22Rv1 (cell line): ENCODE data around the gene HTT.

Experiments
- H3K27ac ChIP-seq: fragments of 450-650 bp; 2 replicates; pipeline ENCODE4 v1.5.1; 2017
- ZFX ChIP-seq: fragments of 450-650 bp; IDR thresholded peaks from 2 replicates; pipeline ENCODE4 v1.6.1; 2017; ENCODE audit warnings: antibody characterized with exemption, borderline replicate concordance
- TF ChIP-seq, protein P1 (sequence below): fragments of 450-650 bp; IDR thresholded peaks from 2 replicates; pipeline ENCODE4 v1.5.1; 2017; ENCODE audit warnings: mild to moderate bottlenecking

The HTT gene

DNA sequence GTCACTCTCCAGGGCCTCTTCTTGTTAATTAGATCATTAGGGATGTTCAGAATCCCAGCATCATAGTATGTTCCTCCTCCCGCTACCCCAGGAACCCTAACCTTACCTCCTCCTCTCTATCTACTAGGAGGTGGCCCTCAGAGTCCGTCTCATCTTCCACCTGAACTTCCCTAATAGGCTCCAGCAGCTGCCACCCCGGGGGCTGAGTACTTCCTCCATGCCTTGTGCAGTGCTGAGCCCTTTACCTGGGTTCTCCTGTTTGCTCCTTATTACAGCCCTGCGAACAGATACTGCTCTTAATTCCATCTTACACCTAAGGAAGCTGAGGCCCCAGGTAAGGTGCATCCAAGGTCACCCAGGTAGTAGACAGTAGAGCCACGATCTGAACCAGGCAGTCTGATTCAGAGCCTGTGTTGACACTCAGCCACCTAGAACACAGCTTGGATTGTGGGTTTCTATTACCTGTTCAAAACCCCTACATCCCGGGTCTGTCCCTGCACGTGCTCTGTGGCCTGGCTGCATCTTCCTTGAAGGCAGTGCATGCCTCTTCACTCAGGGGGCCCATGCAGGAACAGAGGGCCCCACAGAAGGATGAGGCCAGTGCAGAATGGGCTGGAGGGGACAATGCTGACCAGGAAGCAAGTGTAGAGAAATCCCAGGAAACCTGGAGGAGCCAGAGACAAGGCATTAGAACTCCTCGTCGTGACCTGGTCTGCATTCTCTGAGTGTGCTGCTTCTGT lies 123.1 kb downstream of the HTT start:
- TF ChIP-seq, protein P1, sequence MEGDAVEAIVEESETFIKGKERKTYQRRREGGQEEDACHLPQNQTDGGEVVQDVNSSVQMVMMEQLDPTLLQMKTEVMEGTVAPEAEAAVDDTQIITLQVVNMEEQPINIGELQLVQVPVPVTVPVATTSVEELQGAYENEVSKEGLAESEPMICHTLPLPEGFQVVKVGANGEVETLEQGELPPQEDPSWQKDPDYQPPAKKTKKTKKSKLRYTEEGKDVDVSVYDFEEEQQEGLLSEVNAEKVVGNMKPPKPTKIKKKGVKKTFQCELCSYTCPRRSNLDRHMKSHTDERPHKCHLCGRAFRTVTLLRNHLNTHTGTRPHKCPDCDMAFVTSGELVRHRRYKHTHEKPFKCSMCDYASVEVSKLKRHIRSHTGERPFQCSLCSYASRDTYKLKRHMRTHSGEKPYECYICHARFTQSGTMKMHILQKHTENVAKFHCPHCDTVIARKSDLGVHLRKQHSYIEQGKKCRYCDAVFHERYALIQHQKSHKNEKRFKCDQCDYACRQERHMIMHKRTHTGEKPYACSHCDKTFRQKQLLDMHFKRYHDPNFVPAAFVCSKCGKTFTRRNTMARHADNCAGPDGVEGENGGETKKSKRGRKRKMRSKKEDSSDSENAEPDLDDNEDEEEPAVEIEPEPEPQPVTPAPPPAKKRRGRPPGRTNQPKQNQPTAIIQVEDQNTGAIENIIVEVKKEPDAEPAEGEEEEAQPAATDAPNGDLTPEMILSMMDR: no peak
- no peak for TF ChIP-seq ZFX
- no peak overlapping the region for H3K27ac ChIP-seq

DNA sequence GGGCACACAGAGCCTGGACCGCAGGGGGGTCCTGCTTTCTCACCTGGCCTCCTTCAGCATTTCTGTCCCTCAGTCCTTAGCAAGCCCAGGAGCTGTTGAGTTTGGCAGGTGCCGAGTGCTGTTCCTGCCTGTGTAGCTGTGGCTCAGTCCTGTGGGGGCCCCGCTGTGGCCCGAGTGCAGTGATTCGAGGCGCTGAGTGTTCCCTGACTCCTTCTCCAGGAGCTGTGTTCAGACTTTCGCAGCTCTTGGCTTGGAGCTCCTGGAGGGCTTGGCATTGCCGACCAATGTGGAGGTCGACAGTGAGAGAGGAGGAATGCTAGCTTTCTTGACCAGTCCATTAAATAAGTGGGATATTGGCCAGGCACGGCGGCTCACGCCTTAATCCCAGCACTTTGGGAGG lies 124.4 kb downstream of the HTT start:
- no peak overlapping the region for H3K27ac ChIP-seq
- no peak for TF ChIP-seq ZFX
- TF ChIP-seq, protein P1: no peak

DNA sequence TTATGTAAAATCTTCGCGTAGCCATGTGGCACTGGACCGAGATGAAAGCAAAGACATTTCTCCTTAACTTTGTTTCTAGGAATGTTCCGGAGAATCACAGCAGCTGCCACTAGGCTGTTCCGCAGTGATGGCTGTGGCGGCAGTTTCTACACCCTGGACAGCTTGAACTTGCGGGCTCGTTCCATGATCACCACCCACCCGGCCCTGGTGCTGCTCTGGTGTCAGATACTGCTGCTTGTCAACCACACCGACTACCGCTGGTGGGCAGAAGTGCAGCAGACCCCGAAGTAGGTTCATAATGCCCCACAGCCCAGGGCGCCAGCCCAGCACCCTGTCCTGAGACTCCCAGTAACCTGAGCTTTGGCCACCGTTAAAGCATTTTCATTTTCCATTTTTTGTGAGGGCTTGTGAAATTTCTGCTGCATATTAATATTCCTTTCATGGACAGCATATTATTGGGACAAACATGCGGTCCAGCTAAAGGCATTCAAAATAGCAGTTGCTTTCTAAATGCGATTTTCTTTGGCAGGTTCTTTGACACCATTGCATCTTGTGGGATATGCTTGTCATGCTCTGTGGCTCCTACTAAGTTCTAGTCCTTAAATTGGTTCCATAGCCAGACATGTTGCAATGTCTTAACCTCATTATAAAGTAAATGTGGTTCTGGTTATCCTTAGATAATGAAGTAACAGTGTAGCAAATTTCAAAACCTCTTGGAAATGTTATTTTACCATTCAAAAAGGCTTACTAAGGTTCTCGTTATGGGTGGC lies 125.4 kb downstream of the HTT start:
- TF ChIP-seq, protein P1: no peak
- TF ChIP-seq ZFX: no peak
- no peak overlapping the region for H3K27ac ChIP-seq

DNA sequence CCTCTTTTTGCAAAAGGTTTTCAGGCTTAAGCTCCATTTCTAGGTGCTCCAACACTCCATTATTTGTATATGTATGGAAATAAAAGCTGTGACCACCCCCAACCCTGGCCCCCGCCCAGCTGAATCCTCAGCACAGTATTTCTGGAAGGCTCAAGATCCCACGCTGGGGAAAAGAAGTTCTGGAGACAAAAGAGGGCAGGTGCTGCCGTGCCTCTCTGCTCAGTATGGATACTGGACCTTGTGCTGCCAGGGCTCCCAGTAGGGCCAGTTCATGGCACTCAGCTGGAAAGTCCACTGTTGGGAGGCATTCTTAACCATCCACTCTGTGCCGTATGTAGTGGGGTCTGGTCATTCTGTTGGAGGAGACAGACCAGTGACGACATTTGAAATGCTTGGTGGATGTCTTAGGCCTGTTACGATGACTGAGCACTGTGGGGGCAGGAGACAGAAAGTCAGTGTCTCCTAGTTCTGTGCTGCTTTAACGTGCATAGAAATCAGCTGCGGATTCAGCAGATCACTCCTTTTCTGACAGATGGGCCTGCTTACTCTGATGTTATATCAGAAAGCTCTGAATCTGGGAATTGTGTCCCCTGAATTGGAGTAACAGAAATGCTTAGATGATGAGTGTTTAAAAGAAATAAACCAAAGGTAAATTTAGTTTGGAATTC lies 126.1 kb downstream of the HTT start:
- H3K27ac ChIP-seq: no peak overlapping the region
- TF ChIP-seq, protein P1: no peak
- no peak for TF ChIP-seq ZFX

DNA sequence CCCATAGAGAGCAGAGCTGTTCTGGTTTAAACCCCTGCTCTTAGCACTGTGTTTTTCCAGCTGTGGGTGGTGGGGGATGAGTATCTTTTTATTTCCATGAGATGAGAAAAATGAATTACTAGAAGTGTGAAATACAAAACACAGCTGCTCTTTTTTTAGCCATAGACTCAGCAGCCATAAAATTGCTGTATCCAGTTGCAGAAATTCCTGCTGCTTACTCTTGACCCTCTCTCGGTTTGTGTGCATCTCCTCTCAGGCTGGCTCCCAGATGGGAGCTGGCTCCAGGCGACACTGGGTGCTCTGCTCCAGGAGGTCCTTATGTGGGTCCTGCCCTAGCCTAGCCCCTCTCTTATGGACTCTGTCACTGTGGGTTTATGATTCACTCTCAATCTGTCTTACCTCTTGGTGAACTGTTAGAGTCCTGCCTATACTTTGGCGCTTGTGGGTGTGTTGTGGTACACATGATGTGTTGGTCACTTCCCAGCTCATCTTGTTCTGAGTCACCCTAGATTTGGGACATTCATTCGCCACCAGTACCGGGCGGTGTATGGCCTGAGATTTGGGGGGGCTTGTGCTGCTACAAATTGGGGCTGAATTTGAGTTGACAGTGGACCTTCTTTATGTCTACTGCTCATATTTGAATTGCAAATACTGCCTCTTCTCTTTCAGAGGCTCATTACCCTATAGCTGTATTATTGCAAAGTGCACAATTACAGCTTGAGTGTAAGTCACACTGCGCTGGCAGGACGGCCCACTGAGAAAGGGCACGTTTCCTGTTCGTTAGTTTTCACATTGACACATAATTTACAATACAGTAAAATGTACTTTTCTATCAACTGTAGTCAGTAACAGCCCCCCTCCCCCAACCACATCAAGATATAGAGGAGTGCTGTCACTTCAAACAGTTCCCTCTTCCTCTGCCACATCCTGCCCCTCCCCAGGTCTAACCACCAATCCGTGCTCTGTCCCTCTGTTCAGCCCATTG lies 127.5 kb downstream of the HTT start:
- H3K27ac ChIP-seq: no peak overlapping the region
- no peak for TF ChIP-seq ZFX
- TF ChIP-seq, protein P1: no peak

DNA sequence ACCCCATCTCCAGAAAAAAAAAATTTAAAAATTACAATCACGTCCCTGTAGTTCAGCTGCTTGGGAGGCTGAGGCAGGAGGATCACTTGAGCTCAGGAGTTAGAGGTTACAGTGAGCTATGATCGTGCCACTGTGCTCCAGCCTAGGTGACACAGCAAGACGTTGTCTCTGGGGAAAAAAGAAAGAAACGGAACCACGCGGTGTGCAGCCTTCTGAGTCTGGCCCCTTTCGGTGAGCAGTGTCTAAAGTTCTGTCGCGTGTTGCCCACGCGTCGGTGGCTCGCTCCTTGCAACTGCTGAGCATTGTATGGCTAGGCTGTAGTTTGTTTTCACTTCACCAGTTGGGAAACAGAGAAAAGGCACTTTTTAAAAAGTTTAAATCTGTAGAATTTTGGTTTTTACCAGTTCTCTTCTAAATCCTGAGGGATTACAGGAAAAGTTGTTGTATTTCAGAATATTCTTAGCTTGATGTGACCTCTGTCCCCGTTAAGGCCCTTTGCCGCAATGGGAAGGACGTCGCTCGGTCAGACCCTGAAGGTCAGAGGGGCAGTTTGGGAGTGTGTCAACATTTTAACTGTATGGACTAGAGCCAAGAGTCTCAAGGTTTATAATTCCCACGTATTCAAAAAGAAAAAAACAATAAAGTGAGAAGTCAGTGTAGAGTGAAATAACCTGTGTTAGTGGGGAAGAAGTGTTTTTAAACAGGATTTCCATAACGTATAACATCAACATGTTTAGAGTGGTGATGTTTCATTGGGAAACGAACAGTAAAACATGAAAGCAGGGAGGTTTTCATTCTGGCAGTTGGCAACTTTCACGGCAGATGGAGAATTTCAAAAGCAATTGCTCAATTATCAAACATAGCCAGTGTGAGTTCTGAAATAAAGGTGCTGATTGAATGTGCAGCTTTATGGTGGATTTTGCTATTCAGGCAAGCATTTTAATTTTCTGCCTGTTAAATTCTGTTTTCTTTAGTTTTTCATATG lies 128.6 kb downstream of the HTT start:
- no peak overlapping the region for H3K27ac ChIP-seq
- TF ChIP-seq ZFX: no peak
- TF ChIP-seq, protein P1: no peak
